Activated naive CD4-positive, alpha-beta T cell (primary cell): ENCODE results near the gene ERRFI1.
"Not testable (repeated sequence)": the region's sequence is repeated elsewhere in the genome, so short reads cannot be mapped to it uniquely, and the experiment has no call there.

ENCODE experiments used
- DNase-seq, 4 experiments: peaks; one replicate each; lab custom pipeline; 2025; lab: John Stamatoyannopoulos, UW

Gene ERRFI1

DNA sequence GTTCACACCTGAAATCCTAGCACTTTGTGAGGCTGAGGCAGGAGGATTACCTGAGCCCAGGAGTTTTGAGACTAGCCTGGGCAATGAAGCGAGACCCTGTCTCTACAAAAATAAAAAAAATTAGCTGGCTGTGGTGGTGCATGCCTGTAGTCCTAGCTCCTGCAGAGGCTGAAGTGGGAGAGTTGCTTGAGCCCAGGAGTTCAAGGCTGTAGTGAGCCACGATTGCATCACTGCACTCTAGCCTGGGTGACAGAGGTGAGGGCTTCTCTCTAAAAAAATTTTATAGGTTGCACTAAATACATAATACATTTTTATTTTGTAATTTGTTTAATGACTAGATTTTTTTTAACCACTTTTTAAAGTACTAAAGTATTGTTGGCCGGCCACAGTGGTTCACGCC, 58.5 kb downstream of the ERRFI1 start:
- no peak for DNase-seq

DNA sequence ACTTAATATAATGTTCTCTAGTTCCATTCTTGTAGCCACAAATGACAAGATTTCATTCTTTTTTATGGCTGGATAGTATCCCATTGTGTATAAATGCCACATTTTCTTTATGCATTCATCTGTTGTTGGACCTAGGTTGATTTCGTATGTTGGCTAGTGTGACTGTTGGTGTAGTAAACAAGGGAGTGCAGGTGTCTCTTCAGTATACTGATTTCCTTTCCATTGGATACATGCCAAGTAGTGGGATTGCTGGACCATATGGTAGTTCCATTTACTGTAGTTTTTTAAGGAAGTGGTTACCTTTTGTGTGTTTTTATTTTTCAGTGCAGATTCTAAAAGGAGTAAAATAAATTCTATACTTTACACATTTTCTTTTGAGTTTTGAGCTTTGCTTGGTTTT, 58.9 kb downstream of the ERRFI1 start:
- no peak for DNase-seq

GRCh38 chr1:7964476-7964875, 61.6 kb downstream of the ERRFI1 start:
- DNase-seq, result no peak

DNA sequence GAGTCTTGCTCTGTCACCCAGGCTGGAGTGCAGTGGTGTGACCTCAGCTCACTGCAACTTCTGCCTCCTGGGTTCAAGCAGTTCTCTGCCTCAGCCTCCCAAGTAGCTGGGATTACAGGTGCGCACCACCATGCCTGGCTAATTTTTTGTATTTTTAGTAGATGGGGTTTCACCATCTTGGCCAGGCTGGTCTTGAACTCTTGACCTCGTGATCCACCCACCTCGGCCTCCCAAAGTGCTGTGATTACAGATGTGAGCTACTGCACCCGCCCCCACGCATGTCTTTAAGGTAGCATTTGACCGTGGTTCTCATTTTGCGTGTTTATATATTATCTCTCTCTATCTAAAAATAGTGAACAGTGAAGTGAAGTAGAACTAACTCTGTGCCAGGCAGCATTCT, 62.3 kb downstream of the ERRFI1 start:
- DNase-seq, result not testable (repeated sequence)

- DNase-seq, result not testable (repeated sequence)
Observed at GRCh38 chr1:7963378-7963730, 62.8 kb downstream of the ERRFI1 start.

DNA sequence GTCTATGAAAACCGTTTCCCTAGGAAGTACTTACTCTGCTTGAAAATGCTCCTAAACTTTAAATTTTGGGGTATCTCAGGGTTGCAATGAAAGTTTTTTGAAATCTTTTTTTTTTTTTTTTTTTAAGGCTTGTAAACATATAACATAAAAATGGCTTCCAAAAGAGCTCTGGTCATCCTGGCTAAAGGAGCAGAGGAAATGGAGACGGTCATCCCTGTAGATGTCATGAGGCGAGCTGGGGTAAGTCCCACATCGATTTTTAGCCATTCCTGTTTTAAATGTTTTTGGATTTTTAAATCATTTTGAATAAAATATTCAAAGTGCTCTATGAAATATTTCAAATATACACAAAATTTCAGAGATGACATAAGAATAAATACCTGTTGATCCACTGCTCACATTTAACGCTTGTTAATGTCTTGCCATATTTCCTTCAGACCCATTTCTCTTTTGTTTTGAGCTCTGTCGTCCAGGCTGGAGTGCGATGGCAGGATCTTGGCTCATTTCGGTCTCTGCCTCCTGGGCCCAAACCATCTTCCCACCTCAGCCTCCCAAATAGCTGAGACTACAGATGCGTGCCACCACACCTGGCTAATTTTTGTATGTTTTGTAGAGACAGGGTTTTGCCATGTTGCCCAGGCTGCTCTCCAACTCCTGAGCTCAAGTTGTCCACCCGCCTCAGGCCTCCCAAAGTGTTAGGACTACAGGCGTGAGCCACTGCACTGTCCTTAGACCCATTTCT, 63.3 kb downstream of the ERRFI1 start:
- DNase-seq, result no peak

DNA sequence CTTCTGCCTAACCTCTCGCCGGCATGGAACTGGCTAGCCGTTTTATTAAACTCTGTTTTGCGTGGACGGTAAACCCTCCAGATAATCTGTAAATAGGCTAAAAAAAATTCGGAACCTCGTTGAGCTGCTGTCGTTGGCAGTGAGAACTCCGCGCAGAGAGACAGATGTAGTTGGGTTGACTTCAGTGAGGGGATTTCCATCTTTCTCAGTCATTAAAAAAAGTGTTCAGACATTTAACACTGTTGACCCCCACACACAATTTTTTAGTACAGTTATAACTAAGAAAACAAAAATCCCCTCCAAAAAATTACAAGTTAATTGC, 64.1 kb downstream of the ERRFI1 start:
- DNase-seq, result no peak
